Umbilical cord (tissue), 2 donors: ENCODE measurements around the gene ZBTB25. TPM values are rescaled to one million over a fixed set of nuclear protein-coding genes. Genes with fewer than 3 reads are reported as not detected.

Experiments used
- DNase-seq: peaks from one replicate; pipeline ENCODE4 v3.0.0-alpha.2; 2015; ENCODE audit warnings: low spot score
- total RNA-seq: library from RNA; depleted of rRNA; stranded (reverse); fragments of >200 nt; gene quantifications from one replicate; pipeline ENCODE4 v1.2.3, GENCODE V29; 2014; ENCODE audit warnings: low replicate concordance; ENCODE audit not compliant: insufficient read depth

The ZBTB25 gene
- total RNA-seq, 1 donor from 2014 or later: 11.8 TPM

DNA sequence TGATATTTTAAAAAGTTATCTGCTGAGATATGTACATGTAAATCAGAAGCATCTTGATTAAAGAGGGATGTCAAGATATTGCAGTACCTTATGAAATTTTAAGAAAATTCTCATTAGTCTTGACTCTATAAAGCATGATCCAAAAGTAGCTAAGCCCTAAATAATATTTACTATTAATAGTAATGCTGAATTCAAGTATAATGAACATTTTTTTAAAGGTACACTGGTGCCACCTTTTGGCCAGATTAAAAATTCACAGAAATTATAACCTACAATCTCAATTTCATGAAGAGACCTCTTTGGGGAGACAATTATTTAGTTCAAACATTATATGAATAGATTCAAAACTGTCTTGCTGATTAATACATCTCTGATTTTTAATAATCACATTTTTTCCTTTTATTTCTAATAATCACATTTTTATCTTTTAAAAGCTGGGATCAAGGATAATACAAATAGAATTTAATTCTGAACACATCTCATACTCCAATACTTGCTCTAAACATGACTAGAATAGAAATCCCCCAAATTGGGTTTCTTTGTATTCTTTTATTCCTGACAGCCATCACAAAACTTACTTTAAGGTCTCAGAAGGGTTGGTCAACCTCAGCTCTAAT, 24.9 kb downstream of the ZBTB25 start:
- DNase-seq: peak; percentile 39

GRCh38 chr14:64476438-64476837, 27.2 kb downstream of the ZBTB25 start:
- no peak for DNase-seq

- peak; percentile 15 for DNase-seq
Observed at GRCh38 chr14:64475585-64476273, 27.9 kb downstream of the ZBTB25 start.

GRCh38 chr14:64474698-64475097, 28.9 kb downstream of the ZBTB25 start:
- no peak for DNase-seq

- no peak for DNase-seq
Observed at GRCh38 chr14:64474041-64474440, 29.6 kb downstream of the ZBTB25 start.

GRCh38 chr14:64468451-64468850, 35.2 kb downstream of the ZBTB25 start:
- peak; percentile 25 for DNase-seq

- peak; percentile 90 for DNase-seq
Observed at GRCh38 chr14:64467566-64467965, 36.1 kb downstream of the ZBTB25 start.

DNA sequence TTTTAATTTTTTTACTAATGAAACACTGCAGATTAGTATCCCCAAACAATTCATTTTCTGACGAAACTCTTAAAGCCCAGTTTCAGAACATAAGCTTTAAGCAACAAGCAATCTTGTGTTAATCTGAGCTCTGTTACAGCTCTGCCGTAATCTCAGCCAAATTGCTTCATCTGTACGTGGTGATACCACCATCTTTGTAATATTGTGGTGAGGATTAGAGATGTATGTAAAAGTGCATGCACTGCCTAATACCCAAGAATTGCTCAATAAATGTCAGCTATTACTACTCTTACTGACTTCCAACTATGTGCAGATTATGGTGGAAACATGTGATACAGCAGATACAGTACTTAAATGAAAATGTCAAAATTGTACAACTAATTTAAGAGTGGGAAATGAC, 36.5 kb downstream of the ZBTB25 start:
- peak; percentile 80 for DNase-seq

DNA sequence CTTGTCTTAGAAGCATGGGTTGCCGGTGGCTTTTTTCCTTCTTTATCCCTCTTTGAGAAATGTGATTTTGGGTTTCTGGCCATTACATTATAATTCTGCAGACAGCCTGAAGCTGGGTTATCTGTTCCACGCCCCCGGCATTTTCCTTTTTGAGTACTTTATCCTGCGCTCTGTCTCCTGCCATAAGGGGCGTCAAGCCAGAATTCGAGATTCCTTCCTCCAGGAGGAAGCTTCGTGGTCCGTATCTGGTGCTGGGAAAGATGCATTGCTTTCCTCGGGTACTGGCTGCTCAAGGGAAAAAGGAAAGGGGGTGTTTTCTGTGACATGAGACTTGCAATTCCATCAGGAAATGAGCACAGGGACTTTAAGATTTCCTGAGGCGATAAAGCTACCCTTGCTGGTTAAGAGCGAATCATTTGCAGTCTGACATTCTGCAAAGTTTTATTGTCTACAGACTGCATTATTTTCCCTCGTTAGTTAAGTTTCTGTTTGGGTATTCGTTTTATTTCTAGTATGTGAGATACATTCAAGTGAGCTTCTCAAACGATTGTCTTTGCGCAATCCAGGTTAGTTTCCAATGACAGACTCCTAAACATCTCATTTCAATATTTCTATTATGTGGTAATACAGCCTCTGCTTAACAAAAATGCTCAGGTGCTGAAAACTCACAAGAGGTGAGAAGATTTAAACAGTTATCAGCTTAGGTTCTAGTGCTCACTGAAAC, 37.6 kb downstream of the ZBTB25 start:
- DNase-seq: peak; percentile 93

- DNase-seq: peak; percentile 66
Observed at GRCh38 chr14:64465191-64465822, 38.3 kb downstream of the ZBTB25 start, which contains the start of gene AKAP5. Gene AKAP5, plus strand, starts transcription at chr14:64465499. Its CDS starts 2,896 bp downstream, at chr14:64468395.

DNA sequence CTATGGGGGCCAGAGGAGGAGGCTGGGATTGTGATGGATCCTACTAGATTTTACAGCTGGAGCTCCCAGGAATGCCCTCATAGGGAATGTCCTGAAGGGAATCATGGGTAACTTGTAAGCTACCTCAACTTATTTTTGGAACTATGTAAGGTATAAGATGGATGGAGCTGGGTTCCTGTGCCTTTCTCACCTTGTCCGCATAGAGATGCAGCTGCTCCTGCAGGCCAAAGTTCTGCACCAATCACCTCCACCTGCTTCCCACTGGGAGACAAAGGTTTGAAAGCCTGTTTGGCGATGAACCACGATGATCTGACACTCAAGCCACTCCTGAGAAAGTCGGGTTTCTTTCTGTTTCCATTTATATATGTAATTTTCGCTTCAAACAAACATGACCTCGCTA, 39.0 kb downstream of the ZBTB25 start:
- no peak for DNase-seq

DNA sequence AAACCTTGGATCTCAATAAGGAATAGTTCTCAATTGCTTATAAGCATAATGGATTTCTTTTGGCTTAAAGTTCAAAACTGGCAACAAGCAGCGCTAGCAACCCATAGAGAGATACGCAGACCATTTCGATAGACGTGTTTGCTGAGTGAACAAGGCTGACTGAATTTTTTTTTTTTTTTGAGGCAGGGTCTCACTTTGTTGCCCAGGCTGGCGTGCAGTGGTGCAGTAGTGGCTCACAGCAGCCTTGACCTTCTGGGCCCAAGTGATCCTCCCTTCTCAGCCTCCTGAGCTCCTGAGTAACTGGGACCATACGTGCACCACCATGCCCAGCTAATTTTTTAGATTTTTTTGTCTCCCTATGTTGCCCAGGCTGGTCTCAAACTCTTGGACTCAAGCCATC, 39.8 kb downstream of the ZBTB25 start:
- DNase-seq: no peak

DNA sequence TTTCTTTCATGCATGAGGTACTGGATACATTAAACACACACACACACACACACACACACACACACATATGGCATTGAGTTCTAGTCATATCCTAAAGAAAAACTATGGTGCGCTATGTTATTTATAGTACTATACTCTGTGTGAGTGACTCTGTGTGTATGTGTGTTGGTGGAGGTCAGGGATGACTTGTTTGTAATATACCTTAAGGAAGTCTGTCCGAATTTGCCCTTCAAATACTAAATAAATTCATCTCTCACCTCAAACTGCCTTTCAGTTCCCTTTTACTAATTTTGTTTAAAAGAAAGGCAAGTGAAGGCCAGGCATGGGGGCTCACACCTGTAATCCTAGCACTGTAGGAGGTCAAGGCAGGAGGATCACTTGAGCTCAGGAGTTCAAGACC, 40.4 kb downstream of the ZBTB25 start:
- no peak for DNase-seq

DNA sequence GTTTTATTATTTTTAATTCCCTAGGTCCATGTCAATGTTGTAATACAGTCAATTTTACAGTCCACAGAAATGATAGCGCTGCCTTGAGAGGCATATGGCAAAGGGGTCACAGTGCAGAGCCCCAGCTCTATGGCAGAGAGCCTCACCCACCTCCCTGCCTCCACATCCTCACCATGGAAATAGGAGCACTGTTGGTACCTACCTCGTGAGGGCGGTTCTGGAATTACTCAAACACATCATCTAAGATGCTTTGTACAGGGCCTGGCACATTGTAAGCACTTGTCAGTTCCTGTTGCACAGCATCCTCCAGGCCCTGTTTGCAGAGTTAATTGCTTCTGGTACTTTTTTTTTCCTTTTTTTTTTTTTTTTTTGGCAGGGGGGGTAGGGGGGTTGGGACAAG, 42.4 kb downstream of the ZBTB25 start:
- DNase-seq: no peak

DNA sequence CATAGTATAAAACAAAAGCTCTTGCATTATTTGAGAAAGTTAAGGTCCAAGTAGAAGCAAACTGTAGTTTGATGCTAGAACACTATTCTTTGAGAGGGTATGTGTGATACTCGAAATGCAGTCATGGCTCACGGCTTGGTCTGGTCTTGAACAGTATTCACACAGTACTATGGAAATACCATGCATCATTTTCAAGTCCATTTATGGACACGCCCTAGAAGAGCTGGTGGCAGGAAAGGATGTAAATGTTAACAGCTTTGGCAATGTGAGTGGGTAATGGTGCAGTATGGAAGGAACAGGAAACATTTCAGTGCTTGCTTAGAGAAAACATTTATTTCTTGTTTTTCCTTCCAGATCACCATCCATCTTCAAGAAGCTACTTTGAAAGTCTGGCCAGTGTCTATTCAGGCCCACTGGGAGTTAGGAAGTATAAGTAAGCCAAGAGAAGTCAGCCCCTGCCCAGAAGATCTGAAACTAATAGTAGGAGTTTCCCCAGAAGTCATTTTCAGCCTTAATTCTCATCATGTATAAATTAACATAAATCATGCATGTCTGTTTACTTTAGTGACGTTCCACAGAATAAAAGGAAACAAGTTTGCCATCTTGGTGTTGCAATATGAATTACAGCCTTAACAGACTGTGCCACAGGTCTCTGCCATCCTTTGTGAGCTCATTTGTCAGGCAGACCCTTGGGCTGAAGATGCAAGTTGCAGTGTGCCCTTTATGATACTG, 44.1 kb downstream of the ZBTB25 start:
- DNase-seq: no peak

DNA sequence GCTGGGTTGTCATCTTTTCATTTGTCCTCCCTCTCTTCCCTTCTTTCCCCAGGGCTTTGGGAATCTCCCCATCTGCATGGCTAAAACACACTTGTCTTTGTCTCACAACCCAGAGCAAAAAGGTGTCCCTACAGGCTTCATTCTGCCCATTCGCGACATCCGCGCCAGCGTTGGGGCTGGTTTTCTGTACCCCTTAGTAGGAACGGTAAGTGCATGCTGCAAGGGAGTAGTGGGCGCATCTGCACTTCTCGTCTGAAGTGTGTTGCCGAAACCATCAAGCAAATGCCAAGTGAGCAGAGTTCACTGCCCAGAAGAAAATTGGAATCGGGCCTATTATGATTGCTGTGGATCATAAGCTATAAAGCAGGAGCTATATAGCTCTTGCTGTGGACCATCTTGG, 49.0 kb downstream of the ZBTB25 start:
- DNase-seq: no peak

DNA sequence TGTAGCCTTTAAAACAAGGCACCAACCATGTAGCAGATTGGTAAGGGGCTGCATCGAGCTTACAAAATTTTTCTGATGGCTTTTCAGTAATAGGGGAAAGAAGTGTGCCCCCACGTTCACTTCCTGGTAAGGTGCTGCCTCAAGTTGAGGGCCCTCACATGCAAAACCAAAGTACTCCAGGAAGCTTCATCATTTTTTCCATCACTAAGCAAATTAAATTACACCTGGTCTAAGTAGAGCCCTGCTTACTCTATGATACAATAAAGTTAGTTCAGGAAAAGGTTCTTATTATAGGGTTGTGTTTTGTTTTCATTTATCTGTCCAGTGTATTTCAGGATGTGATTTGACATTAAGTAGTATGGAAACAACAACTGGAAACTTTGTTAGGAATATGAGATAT, 53.4 kb downstream of the ZBTB25 start:
- no peak for DNase-seq

DNA sequence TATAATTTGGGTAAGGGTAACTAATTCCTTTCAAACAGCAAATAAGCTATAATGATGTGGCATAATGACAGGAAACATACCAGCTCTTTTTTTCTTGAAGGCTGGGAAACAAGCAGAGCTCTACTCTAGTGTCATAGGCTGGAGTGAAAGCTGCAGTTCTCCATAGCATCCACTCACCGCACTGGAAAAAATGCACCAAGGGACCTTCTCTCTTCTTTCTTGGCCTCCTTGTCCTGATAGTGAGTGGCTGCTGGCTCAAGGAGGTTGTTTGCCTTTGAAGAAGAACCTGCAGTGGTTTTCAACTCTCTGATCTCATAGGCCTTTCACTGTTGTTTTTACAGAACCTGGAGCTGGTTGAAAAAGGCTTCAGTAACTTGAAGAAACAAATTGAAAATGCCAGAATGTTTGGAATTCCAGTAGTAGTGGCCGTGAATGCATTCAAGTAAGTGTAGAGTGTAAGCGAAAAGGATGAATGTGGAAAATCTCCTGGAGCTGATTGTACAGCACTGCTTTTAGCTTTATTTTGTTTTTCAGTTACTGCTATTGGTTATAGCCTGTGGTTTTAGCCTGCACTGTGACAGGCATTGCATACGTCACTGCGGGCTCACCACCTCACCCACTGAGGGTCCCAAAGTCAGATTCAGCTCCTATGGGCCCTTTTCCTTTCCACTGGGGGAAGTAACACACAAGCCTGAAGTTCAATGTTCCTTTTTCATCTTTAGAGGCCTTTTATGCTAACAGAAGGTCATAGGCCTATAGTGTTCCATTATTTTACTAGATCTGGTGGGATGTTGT, 55.6 kb downstream of the ZBTB25 start:
- peak; percentile 54 for DNase-seq

DNA sequence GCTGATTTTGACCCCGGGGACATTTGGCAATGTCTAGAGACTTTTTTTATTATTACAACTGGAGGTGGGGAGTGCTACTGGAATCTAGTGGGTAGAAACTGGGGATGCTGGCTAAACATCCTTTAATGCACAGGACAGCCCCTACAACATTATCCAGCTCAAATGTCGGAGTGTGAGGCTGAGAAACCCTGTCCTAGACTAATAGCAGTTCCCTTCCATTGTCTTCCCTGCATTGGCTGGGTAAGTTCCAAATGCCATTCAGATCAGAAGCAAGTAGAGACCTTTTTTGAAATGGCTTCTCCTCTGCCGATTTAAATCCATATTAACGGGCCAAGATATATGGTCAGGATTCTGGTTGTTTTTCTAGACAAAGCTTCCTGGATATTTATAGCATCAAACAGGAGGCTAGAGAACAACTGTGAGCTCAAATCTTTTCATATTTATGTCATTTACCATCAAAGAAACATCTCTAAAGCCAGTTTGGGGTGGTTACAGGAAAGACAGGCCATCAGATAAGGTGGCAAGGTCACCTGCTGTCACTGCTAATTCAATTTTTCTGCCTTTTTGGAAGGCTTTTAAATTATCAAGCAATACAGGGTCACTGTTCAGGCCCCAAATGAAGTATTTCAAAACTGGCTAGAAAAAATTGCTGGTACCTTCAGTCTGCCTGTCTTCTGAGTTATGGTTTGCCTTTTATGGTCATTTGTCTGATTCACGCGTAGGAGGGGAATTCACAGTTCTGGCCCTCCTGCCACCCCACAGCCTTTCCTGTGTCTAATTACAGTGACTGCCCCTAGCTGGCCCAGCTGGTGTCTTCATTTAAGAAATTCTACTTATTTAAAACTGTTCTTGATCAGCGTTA, 58.4 kb downstream of the ZBTB25 start:
- peak; percentile 65 for DNase-seq

GRCh38 chr14:64444140-64444539, 59.5 kb downstream of the ZBTB25 start:
- DNase-seq: no peak
